Esophagus muscularis mucosa (tissue), 4 donors: ENCODE results near the gene METAP1. TPM values are rescaled to one million over a fixed set of nuclear protein-coding genes. Genes with fewer than 3 reads are reported as not detected.
A peak's percentile ranks its signal among the peaks of the same experiment; 100 is the strongest.

Experiments
- DNase-seq: peaks from one replicate; pipeline ENCODE4 v3.0.0-alpha.2; 2017; ENCODE audit errors: extremely low spot score
- H3K27ac ChIP-seq, 4 donors: fragments of 200-600 bp; sonication (generic); replicated peaks in 1 of 4; 1 replicate in 3 of 4; 2 replicates in 1 of 4; pipeline ENCODE4 v1.5.1; 2016 to 2019; ENCODE audit warnings: mild to moderate bottlenecking in 1 of 4
- H3K27me3 ChIP-seq, 4 donors: fragments of 200-600 bp; sonication (generic); one replicate each; pipeline versions ENCODE4 v1.5.1 to v1.6.0; 2016 to 2019
- H3K36me3 ChIP-seq, 4 donors: fragments of 200-600 bp; sonication (generic); one replicate each; pipeline ENCODE4 v1.5.1; 2016 to 2019
- H3K4me1 ChIP-seq, 4 donors: fragments of 200-600 bp; sonication (generic); one replicate each; pipeline ENCODE4 v1.5.1; 2016 to 2019
- H3K4me3 ChIP-seq, 4 donors: fragments of 200-600 bp; sonication (generic); 1 replicate in 2 of 4; 2 replicates in 2 of 4; pipeline ENCODE4 v1.5.1; 2016 to 2019; ENCODE audit warnings: mild to moderate bottlenecking in 4 of 4, moderate library complexity in 1 of 4
- H3K9me3 ChIP-seq, 4 donors: fragments of 200-600 bp; sonication (generic); 1 replicate in 3 of 4; 2 replicates in 1 of 4; pipeline ENCODE4 v1.5.1; 2016 to 2019
- CTCF ChIP-seq, 3 experiments: fragments of 200-600 bp in 2 of 3; fragments of 450-650 bp in 1 of 3; sonication (generic) in 2 of 3; IDR thresholded peaks; one replicate each; pipeline ENCODE4 v1.5.1; 2017 to 2019; ENCODE audit warnings: antibody characterized with exemption in 3 of 3, mild to moderate bottlenecking in 2 of 3, moderate library complexity in 1 of 3
- EP300 ChIP-seq: sonication (generic); formaldehyde crosslinking; IDR thresholded peaks from one replicate; pipeline ENCODE4 v1.6.1; 2017; ENCODE audit warnings: antibody characterized with exemption
- POLR2A ChIP-seq: fragments of 450-650 bp; IDR thresholded peaks from one replicate; pipeline ENCODE4 v1.6.1; 2017; ENCODE audit warnings: antibody characterized with exemption, moderate library complexity, mild to moderate bottlenecking, low read depth
- POLR2AphosphoS5 ChIP-seq, 2 donors: sonication (generic); formaldehyde crosslinking; IDR thresholded peaks; one replicate each; pipeline ENCODE4 v1.6.1; 2017; ENCODE audit warnings: antibody characterized with exemption in 2 of 2
- WGBS: methylation state at CpG from one replicate; pipeline ENCODE4 v1.1.5; 2018; 5-methylcytosine and 5-hydroxymethylcytosine counted together
- intact Hi-C: fragments of 100-400 bp; cut with DNase I; formaldehyde crosslinking; loops from one replicate; pipeline ENCODE4 v1.15.1; 2023
- total RNA-seq, 4 donors: library from RNA; depleted of rRNA; stranded (reverse); fragments of >200 nt; gene quantifications; one replicate each; pipeline versions ENCODE4 v1.1.0 to v1.2.1, GENCODE V29; 2016

Gene METAP1
- total RNA-seq, 4 donors from 2014 or later: 38.4 to 58.1 (median 50.7) TPM

GRCh38 chr4:98994474-98995182, 893 bp upstream of the METAP1 start:
- intact Hi-C loops: loop anchor here (5.0 kb wide), 3 partner anchors 52 to 527 kb away; no protein-coding TSS in a partner anchor

DNA sequence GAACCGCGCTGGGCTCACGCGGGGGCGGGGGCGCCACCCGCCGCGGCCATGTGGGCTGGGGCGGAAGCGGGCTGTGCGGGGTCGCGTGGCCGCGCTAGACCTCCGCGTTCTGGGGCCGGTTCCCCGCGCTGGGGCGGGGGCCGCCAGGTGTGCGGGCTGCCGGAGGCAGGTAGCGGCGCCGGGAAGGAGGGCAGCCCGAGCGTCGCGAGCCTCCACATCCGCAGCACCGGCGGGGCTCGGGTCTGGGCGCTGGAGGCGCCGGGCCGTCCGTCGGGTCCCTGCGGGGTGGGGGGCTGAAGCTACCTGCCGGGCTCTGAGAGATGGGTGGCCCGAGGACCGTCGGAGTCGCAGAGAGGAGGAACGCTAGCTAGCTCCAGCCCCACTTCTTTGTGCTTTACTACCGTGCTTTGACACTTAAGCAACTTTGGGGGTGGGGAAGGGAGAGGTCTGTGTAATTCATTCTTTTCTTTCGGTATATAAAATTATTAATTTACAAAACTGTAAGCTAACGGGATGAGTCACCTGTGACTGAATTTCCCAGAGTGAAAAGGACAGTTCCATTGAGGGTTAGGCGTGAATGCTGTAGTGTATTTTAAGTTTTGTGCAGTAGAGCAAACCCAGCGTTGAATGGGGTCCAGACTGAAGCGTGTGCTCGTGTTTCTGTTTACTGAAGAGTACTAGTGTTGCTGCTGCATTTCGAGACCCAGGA, 689 bp downstream of the METAP1 start:
- DNase-seq: no peak
- Histone ChIP-seq H3K4me1 (peaks cover 7 to 30% (median 28%) of the 10 kb centered on the region in 4 donors), H3K36me3 (no peaks in the 10 kb centered on the region), H3K4me3 (peak overlapping the region; percentile 95 to 100 (median 98)), H3K27me3 (no peaks in the 10 kb centered on the region), H3K9me3 (no peaks in the 10 kb centered on the region), H3K27ac (peak overlapping the region; percentile 84 to 94 (median 89))
- WGBS: 3% methylated on average over 14 of the region's 57 CpGs
- intact Hi-C loops: loop anchor here (5.0 kb wide), 2 partner anchors 61 to 529 kb away; no protein-coding TSS in a partner anchor
- TF ChIP-seq CTCF (IDR thresholded peaks at IDR 0.05) (no peak), EP300 (no peak), POLR2A (no peak), POLR2AphosphoS5 (IDR thresholded peaks at IDR 0.05) (no peak)

More at GRCh38 chr4:98994474-98995182, 893 bp upstream of the METAP1 start:
- 43% methylated on average over 17 of the region's 17 CpGs for WGBS
- TF ChIP-seq POLR2A (no peak), CTCF (IDR thresholded peaks at IDR 0.05) (no peak), POLR2AphosphoS5 (IDR thresholded peaks at IDR 0.05) (no peak), EP300 (no peak)
- Histone ChIP-seq H3K27me3 (no peaks in the 10 kb centered on the region), H3K36me3 (no peaks in the 10 kb centered on the region), H3K9me3 (no peaks in the 10 kb centered on the region), H3K4me1 (peaks cover 7 to 30% (median 28%) of the 10 kb centered on the region in 4 donors), H3K27ac (peak overlapping the region; percentile 84 to 94 (median 91)), H3K4me3 (peak overlapping the region; percentile 95 to 100 (median 98))
- DNase-seq: no peak

GRCh38 chr4:98996765-98997068, 1.2 kb downstream of the METAP1 start:
- intact Hi-C loops: loop anchor here (5.0 kb wide), 2 partner anchors 61 to 529 kb away; no protein-coding TSS in a partner anchor
- TF ChIP-seq EP300 (no peak), CTCF (IDR thresholded peaks at IDR 0.05) (no peak), POLR2A (no peak), POLR2AphosphoS5 (IDR thresholded peaks at IDR 0.05) (no peak)

DNA sequence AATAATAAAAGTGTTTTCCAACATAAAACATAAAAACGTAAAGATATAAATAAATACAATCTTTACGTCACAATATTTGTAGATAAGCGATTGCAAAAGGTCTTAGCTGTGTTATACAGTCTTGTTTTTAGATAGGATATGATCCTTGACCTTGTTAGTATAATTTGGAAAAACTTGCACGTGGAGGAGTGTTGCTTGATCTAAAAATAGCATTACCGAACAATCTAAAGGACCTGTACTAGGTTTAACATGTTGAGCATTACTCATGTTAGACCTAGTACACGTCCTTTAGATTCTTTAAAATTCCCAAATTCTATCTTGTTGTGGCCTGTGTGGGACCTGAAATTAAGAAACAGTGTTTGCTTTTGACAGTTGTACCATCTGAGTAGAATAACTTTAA, 1.6 kb downstream of the METAP1 start:
- H3K27ac ChIP-seq: no peak overlapping the region

More at GRCh38 chr4:98996765-98997068, 1.2 kb downstream of the METAP1 start:
- Histone ChIP-seq H3K27ac (peak overlapping the region in 3 of 4 donors; percentile 84 to 94 (median 94)), H3K4me1 (peaks cover 7 to 30% (median 28%) of the 10 kb centered on the region in 4 donors), H3K27me3 (no peaks in the 10 kb centered on the region), H3K36me3 (no peaks in the 10 kb centered on the region), H3K9me3 (no peaks in the 10 kb centered on the region), H3K4me3 (peak overlapping the region; percentile 95 to 100 (median 98))
- WGBS: 53% methylated on average over 5 of the region's 5 CpGs
- DNase-seq: no peak

More for the DNA sequence above, 1.6 kb downstream of the METAP1 start:
- peaks cover 7 to 30% (median 28%) of the 10 kb centered on the region in 4 donors for H3K4me1 ChIP-seq
- no peak overlapping the region for H3K4me3 ChIP-seq
- H3K9me3 ChIP-seq: no peaks in the 10 kb centered on the region
- intact Hi-C loops: loop anchor here (5.0 kb wide), 2 partner anchors 60 to 530 kb away; no protein-coding TSS in a partner anchor
- H3K36me3 ChIP-seq: no peaks in the 10 kb centered on the region
- DNase-seq: no peak
- TF ChIP-seq CTCF (IDR thresholded peaks at IDR 0.05) (no peak), EP300 (no peak), POLR2A (no peak), POLR2AphosphoS5 (IDR thresholded peaks at IDR 0.05) (no peak)
- no peaks in the 10 kb centered on the region for H3K27me3 ChIP-seq
- WGBS: 58% methylated on average over 6 of the region's 6 CpGs
